ELF-1 (cell line): ENCODE results near the gene CNTNAP2.
"Not testable (repeated sequence)": the region's sequence is repeated elsewhere in the genome, so short reads cannot be mapped to it uniquely, and the experiment has no call there.

Experiments used
- DNase-seq: peaks from one replicate; pipeline ENCODE4 v3.0.0-alpha.2; 2016; ENCODE audit warnings: low read depth, low spot score

CNTNAP2 gene

GRCh38 chr7:147089051-147089461 lies 972.5 kb downstream of the CNTNAP2 start:
- DNase-seq: no peak

GRCh38 chr7:147089608-147090007 lies 973.0 kb downstream of the CNTNAP2 start:
- DNase-seq: no peak

- DNase-seq: no peak
Measured at GRCh38 chr7:147096629-147097028, 980.0 kb downstream of the CNTNAP2 start.

- no peak for DNase-seq
Measured at GRCh38 chr7:147103224-147103623, 986.6 kb downstream of the CNTNAP2 start.

DNA sequence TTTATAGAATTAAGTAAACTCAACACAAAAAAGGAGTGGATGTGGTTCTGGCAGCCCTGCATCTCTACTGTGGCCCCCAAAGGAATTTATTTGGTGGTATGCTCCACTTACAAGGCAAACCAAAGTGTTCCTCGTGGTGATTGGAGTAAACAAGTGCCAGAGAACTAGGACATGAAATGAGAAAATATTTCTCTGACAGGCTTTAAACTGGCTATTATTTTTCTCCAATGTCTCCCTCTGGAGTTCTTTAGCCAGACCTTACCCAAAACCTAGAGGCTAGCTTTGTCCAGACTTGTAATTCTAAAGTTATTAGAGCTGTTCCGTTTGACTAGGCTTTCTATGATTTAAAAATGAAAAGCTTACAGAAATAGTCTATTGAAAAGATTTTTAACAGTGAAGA lies 990.1 kb downstream of the CNTNAP2 start:
- DNase-seq: no peak

DNA sequence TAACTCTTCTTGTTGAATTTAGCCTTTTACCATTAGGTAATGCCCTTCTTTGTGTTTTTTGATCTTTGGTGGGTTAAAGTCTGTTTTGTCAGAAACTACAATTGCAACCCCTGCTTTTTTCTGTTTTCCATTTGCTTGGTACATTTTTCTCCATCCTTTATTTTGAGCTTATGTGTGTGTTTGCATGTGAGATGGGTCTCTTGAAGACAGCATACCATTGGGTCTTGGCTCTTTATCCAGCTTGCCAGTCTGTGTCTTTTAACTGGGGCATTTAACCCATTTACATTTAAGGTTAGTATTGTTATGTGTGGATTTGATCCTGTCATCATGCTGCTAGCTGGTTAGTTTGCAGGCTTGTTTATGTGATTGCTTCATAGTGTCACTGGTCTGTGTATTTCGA lies 997.9 kb downstream of the CNTNAP2 start:
- not testable (repeated sequence) for DNase-seq

DNA sequence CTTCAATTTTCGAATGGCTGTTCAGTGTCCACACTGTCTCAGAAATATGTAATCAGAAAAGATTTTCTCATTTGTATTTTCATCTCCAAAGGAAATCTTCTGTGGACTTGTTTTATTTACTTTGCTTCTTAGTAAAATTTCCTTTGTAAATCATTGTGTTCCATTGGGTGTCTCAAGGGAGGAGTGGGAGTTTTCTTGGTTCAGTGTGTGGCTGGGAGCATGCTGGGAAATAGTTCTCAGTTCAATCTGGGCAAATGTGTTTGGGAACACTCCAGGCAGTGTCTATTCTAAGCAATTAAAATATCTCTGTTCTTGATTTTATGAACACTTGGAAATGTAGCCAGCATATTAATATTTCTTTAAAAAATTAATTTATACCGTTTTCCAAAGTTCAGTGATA lies 1019.8 kb downstream of the CNTNAP2 start:
- DNase-seq: no peak

GRCh38 chr7:147145194-147145593 lies 1028.6 kb downstream of the CNTNAP2 start:
- peak; percentile 6 for DNase-seq

GRCh38 chr7:147146169-147146568 lies 1029.6 kb downstream of the CNTNAP2 start:
- no peak for DNase-seq

GRCh38 chr7:147151661-147152060 lies 1035.1 kb downstream of the CNTNAP2 start:
- no peak for DNase-seq

DNA sequence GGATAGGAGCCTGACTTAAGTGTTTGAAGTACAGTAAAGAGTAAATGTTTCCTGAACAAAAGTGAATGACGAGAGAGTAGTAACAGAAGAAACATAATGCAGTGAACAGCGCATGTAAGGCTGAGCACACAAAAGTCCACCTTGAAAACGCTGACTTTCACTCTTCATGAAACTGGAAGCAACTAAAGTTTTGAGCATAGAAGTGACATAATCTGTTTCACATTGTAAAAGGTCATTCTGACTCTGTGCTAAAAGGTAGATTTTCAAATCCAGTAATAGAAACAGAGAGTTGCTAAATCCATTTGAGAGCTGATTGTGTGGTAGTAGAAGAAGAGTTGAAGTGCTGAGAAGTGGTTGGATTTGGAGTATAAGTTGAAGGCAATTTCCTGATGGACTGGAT lies 1037.0 kb downstream of the CNTNAP2 start:
- DNase-seq: no peak

DNA sequence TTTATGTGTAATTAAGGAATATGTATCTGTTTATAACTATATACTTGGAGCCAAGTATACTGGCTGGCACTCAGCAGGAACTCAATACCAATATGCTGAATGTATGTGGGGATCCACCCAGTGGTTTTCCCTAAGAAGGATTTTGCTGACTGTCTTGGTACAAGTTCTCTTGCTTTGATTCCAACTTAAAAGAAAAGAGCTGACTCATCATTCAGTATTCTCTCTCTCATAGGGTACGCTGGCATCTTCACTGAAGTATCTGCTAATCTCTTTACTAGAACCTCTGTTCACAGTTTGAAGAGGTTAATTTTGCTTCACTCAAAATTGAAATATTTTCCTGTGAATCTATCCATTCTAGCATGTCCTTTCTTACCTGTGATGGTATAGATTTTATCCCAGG lies 1044.8 kb downstream of the CNTNAP2 start:
- no peak for DNase-seq

DNA sequence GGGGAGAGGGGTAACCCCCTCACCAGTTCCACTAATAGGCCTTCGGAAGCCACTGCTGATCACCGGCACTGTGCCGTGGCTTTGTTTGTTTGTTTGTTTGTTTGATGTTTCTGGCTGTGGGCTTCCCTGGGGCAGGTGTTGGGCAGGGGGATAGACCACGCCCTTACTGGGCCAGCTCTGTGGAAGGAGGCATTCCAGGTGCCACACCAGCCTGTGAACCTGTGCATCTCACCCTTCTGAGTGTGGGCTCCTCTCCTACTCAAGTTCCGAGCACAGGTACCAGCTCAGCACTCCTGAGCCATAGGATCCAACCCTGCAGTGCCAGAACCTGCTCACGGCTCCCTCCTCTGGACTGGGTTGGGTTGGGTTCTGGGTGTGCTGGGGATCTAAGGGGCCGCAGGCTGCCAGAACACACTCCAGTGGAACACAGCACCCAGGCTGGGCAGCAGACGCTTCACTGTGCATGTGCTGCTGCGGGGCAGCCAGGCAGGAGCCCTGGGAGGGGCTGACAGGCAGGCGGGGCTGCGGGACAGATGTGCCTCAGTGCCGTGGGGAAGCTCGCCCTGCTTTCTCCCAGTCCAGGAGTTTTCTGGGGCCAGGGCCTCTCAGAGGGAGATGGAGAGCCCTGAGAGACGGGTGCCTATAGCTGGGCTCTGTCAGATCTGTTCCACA lies 1053.9 kb downstream of the CNTNAP2 start:
- DNase-seq: peak; percentile 17

DNA sequence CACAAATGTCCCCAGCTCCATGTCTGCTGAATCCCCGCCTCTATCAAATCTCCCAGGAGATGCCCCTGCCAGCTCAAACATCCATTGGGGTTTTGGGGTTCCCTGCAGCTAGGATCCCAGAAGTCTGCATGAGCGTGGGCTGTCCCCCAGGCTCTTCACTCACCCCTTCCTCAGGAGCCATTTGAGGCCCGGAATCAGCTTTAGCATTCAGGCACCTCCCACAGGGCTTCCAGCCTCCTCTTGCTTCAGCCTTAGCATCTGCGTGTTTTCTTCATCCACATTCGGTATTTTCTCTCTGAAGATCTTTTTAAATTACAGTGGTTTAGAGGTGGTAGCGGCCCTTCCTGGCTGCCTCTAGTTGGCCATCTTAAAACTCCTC lies 1054.4 kb downstream of the CNTNAP2 start:
- DNase-seq: peak; percentile 5

GRCh38 chr7:147173883-147174282 lies 1057.3 kb downstream of the CNTNAP2 start:
- no peak for DNase-seq

DNA sequence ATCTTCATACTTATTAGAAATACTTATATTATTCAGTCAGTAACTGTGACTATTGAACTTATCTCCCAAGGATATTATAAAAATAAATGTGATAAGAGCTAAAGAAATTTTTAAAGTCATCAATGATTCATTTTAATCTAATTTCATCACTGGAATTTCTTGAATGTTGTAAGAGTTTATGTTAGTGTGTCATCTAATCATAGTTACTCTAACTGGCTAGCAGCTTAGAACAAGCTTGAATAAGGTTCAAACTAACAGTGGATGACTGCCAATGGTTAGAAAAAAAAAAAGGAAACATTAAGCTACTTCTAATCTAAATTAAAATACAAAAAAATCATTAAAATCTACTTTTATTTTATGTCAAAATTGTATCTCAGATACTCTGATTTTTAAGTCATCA lies 1066.3 kb downstream of the CNTNAP2 start:
- DNase-seq: no peak

DNA sequence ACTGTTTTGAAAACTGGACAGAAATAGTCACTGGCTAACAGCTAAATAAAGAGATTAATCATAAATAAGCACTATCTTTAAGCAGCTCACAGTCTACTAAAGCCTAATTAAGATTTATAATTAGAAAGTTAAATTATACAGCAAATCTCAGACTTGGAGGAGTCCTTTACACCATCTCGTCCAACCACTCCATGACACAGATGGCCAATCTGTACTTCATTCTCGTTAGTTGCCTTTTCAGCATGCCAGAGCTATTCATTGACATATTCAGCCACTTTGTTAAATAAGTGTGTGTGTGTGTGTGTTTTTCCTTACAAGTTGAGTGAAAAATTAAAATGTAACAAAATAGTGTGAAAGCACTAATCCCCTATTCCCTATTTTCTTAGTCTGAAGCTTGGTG lies 1066.7 kb downstream of the CNTNAP2 start:
- no peak for DNase-seq

DNA sequence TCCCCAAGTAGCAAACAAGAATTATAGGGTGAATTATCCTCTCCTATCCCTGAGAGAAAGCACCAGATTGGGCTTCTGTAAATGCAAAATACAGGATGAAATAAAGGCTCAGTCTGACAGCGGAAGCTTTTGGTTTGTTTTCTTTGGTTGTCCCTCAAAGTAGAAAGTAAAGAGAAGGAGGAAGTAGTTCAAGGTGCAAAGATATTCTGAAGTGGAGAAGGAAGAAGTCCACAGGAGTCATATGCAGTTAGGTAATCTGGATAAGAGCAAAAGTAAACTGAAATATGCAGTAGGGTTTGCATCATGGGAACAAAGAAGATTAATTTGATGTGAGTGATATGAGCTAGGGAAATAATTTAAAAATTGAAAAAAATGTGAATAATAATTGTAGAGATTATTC lies 1071.9 kb downstream of the CNTNAP2 start:
- no peak for DNase-seq

DNA sequence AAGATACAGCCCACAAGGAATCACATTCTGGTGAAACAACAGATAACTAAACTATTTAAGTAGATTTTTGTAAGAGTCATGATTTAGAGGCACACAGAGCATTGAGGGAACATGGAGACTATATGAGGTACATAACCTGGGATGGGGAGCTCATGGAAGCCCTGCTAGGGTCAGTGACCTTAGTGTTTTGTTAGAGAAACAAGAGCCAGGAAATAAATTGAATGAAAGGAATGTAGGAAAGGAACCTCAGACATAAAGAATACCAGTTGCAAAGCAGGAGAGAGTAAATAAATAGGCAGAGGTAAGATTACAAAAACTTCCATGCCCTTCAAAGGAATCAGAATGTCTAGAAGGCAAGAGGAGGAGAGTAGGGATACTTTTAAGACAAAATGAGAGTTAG lies 1076.9 kb downstream of the CNTNAP2 start:
- DNase-seq: no peak

- DNase-seq: no peak
Measured at GRCh38 chr7:147196481-147196880, 1079.9 kb downstream of the CNTNAP2 start.

GRCh38 chr7:147197006-147197405 lies 1080.4 kb downstream of the CNTNAP2 start:
- DNase-seq: no peak

- DNase-seq: no peak
Measured at GRCh38 chr7:147199868-147200267, 1083.3 kb downstream of the CNTNAP2 start.

DNA sequence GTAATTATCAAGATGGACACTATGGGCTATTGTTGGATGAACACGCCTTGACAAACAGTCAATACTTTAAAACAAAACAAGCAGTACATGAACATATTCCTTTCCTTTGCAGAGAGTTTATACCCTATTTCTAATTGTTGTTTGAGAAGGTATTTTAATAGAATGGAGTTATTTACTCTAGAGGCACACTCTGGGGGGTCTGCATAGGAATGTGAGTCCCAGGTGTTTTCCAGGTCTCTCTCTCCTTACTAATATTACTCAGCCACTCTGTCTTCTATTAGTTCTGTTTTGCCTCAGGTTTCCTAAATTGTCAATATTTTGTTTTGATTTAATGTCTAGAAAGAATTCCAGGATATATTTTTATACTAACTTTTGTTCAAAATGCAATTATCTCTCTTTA lies 1091.4 kb downstream of the CNTNAP2 start:
- no peak for DNase-seq

DNA sequence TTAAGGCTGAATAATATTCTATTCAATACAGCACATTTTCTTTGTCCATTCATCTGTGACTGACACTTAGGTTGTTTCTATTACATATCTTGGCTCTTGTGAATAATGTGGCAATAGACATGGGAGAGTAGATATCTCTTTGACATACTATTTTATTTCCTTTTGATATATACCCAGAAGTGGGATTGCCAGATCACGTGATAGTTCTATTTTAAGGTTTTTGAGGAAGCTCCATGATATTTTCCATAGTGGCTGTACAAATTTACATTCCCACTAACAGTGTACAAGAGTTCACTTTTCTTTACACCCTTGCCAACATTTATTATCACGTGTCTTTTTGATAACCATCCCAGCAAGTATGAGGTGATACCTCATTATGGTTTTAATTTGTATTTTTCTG lies 1114.7 kb downstream of the CNTNAP2 start:
- DNase-seq: no peak
